Measurements from ENCODE around the gene TEKTIP1.
"Not testable (repeated sequence)": the region's sequence is repeated elsewhere in the genome, so short reads cannot be mapped to it uniquely, and the experiment has no call there.

TEKTIP1 gene

DNA sequence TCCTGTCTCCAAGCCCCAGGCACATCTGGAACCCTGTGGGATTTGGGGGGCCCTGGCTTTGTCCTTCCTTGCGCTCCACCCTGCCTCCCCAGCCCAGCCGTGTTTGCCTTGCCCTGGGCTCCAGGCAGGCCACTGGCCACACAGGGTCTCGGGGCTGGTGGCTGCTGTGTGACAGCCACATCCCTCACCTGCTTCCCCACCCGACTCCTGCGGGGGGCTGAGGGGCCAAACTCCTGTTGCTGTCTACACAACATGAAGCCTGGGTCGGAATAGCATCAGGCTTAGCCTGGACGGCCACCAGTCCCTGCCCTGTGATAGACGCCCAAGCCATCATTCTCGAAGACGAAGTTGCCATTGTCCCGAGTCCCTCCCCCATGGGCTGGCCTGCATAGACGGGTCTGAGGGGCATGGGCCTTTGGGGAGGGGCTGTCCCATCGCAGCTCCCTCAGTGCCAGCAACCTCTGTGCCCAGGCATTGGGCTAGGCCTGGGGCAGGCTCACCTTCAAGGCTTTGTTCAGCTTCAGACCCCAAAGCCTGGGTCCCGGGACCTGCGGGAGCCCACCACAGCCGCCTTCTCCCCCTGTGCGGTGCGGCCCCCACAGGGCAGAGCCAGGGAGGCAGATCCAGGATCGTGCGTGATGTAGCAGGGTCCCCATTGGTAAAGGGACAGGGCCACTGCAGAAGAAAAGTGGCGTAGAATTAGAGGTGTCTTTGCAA is 15.5 kb upstream of the TEKTIP1 start:
- DNase-seq (ENCODE audit: low spot score), result no peak

DNA sequence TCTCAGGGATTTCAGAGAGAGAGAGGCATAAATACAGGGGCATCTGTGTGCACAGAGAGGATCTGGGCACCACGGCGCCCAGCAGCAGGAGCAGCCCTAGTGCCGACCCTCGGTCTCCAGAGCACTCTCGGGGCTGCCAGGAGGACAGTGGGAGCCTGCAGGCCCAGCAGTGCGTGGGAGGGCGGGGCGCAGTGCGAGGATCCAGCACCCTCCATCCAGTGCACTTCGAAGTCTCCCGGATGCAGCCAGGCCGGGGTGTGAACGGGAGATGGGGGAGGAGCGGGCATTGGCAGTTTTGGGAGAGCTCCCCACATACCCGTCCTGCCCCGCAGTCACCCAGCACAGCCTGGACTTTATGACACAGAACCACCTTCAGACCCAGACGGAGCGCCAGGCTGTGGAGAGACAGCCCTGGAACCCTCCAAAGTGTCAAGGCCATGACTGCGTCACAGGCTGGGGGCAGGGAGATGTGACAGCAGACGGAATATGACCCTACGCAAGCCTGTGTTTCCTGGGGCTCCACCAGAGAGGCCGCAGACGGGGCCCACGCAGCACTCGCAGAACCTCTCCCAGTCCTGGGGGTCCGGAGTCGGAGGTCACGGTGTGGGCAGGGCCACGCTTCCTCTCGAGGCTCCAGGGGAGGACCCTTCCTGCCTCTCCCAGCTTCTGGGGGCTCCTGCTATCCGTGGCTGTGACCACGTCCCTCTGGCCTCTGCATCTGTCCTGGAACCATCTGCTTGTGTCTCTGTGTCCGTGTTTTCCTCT is 14.7 kb upstream of the TEKTIP1 start:
- no peak for DNase-seq (ENCODE audit: low spot score)

DNA sequence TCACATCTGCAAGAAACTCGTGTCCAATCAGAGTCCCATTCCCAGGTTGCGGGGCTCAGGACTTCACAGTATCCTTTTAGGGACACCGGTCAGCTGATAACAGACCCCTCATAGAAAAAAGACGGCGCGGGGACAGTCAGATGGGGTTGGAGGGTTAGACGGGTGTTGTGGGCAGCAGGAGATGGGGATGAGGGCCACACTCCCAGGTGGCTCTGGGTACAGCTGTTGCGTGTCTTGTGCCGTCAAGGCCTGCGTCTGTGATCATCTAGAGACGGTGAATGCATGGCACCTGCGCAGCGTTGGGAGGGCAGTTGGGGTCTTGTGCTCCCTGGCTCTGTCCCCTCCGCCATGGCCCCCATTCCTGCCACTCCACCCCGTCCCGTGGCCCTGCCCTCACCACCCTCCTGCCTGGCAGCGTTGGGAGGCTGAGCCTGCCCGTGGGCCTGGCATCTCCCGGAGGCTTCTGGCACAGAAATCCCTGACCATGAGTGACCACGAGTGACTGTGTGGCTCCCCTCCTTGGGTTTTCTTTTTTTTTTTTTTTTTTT is 14.0 kb upstream of the TEKTIP1 start:
- DNase-seq (ENCODE audit: low spot score), result no peak

DNA sequence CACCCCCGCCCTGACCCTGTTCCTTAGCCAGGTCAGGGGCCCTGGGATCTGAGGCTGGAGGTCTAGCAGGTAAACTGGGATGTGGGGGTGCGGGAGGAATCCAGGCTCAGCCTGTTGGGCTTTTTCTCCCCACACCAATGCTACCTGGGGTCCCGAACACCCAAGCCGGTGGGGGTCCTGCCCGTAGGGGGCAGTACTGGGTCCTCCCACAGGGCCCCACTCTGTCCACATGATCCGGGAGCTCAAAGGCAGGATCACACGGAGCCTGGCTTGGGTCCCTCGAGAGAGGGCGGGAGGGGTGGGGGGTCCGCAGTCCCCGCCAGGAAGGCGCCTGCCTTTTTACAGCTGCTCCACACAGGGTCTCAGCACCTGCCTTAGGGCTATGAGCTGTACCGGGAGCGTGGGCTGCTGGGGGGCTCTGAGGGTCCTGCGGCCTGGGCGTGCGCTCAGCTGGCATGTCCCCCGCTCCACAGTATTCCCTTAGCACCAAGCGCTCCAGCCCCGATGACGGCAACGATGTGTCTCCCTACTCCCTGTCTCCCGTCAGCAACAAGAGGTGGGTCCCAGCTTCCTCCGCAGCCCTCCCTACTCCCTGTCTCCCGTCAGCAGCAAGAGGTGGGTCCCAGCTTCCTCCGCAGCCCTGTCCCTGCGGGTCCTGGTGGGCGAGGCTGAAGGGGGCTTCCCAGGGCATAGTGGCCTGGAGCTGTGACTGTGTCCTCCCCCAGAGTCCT is 12.3 kb upstream of the TEKTIP1 start:
- DNase-seq (ENCODE audit: low spot score), result no peak

DNA sequence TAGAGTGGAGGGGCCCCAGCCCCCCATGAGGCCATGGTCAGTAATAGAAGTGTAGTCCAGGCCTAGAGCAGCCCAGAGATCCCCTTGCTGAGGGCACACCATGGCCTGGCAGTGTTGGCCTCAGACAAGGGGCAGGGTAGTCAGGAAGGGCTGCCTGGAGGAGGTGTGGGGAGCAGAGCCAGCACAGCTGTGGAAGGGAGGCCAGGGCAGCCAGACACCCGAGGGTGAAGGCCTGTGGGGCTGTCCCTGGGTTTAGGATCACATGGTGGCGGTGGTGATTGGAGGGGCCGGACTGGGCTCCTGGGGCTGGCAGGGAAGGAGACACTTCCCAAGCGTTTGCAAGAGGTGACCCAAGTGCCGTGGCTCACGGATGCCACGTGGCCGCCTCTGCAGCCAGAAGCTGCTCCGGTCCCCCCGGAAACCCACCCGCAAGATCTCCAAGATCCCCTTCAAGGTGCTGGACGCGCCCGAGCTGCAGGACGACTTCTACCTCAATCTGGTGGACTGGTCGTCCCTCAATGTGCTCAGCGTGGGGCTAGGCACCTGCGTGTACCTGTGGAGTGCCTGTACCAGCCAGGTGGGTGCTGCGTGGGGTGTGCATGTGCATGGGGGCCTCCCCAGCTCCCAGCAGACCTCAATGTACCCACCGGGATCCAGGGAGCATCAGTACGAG is 11.6 kb upstream of the TEKTIP1 start:
- no peak for DNase-seq (ENCODE audit: low spot score)

DNA sequence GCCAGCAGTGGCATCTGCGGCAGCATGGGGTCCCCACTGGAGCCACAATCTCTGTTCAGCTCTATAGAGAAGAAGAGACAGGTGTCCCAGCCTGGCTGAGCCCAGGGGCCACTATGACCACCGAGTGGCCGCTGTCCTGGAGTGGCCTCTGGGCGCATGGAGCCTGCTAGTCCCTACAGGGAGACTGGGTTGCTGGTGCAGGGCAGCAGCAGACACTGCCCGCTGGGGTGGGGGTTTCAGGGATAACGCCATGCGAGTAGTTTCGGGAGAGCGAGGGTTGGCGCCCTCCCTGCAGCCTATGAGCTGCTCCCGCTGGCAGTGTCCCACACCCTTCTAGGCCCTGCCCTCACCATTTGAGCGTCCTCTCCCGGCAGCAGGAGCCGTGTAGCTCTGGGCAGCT is 10.9 kb upstream of the TEKTIP1 start:
- DNase-seq (ENCODE audit: low spot score), result no peak

DNA sequence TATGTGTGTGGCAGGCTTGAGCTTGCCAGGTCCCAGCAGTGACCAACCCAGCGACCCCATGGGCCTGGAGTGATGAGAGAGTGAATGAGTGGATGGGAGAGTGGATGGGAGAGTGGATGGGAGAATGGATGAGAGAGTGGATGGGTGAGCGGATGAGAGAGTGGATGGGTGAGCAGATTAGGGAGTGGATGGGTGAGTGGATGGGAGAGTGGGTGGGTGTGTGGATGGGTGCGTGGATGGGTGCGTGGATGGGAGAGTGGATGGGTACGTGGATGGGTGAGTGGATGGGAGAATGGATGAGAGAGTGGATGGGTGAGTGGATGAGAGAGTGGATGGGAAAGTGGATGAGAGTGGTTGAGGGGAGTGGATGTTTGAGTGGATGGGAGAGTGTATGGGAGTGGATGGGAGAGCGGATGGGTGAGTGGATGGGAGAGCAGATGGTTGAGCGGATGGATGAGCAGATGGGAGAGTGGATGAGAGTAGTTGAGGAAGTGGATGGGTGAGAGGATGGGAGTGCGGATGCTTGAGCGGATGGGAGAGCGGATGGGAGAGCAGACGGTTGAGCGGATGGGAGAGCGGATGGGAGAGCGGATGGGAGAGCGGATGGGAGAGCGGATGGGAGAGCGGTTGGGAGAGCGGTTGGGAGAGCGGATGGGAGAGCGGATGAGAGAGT is 10.3 kb upstream of the TEKTIP1 start:
- no peak for DNase-seq (ENCODE audit: low spot score)

DNA sequence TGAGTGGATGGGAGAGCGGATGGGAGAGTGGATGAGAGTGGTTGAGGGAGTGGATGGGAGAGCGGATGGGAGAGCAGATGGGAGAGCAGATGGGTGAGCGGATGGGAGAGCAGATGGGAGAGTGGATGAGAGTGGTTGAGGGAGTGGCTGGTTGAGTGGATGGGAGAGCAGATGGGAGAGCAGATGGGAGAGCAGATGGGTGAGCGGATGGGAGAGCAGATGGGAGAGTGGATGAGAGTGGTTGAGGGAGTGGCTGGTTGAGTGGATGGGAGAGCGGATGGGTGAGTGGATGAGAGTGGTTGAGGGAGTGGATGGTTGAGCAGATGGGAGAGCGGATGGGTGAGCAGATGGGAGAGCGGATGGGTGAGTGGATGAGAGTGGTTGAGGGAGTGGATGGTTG is 9.7 kb upstream of the TEKTIP1 start:
- DNase-seq (ENCODE audit: low spot score), result not testable (repeated sequence)

DNA sequence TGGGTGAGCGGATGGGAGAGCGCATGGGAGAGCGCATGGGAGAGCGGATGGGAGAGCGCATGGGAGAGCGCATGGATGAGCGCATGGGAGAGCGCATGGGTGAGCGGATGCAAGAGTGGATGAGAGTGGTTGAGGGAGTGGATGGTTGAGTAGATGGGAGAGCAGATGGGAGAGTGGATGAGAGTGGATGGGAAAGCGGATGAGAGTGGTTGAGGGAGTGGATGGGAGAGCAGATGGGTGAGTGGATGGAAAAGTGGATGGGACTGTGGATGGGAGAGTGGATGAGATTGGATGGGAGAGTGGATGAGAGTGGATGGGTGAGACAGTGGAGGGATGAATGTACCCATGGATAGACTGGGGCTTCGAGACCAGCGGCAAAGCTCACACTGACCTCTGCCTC is 8.6 kb upstream of the TEKTIP1 start:
- no peak for DNase-seq (ENCODE audit: low spot score)

DNA sequence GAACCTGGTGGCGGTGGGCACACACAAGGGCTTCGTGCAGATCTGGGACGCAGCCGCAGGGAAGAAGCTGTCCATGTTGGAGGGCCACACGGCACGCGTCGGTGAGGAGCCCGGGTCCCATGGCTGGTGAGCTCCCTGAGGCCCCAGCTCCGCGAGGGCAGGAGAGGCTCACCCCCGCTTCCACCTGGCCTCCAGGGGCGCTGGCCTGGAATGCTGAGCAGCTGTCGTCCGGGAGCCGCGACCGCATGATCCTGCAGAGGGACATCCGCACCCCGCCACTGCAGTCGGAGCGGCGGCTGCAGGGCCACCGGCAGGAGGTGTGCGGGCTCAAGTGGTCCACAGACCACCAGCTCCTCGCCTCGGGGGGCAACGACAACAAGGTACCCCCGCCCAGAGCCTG is 7.3 kb upstream of the TEKTIP1 start:
- no peak for DNase-seq (ENCODE audit: low spot score)

DNA sequence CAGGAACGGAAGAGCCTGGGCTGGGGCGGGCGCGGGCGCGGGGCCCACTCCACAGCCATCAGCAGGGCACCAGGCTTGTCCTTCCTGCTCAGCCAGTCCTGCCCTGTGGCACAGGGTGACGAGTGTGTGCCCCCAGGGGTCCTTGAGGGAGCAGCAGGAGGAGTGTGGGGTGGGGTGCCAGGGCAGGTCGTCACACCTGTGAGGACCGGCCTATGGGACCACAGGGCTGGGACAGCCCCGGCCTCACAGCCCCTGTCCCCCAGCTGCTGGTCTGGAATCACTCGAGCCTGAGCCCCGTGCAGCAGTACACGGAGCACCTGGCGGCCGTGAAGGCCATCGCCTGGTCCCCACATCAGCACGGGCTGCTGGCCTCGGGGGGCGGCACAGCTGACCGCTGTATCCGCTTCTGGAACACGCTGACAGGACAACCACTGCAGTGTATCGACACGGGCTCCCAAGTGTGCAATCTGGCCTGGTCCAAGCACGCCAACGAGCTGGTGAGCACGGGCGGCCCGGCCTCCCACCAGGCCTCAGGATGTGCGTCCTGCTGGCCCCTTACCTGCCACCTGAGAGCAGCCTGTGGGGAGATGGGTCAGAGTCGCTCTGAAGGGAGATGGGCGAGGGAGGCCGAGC is 6.7 kb upstream of the TEKTIP1 start:
- DNase-seq (ENCODE audit: low spot score), result no peak

DNA sequence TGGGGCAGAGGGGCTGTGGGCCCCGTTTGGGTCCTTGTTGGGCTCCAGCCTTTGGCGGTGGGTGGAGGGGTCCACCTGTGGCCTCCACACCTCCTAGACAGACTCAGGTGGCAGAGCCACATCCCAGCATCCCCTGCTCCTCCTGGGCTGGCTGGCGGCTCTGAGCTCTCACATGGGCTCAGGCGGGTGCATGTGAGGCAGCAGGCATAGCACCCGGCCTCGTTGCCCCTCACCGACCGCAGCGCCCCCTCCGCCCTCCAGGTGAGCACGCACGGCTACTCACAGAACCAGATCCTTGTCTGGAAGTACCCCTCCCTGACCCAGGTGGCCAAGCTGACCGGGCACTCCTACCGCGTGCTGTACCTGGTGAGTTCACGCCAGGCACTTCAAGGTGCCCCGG is 5.9 kb upstream of the TEKTIP1 start:
- DNase-seq (ENCODE audit: low spot score), result no peak

DNA sequence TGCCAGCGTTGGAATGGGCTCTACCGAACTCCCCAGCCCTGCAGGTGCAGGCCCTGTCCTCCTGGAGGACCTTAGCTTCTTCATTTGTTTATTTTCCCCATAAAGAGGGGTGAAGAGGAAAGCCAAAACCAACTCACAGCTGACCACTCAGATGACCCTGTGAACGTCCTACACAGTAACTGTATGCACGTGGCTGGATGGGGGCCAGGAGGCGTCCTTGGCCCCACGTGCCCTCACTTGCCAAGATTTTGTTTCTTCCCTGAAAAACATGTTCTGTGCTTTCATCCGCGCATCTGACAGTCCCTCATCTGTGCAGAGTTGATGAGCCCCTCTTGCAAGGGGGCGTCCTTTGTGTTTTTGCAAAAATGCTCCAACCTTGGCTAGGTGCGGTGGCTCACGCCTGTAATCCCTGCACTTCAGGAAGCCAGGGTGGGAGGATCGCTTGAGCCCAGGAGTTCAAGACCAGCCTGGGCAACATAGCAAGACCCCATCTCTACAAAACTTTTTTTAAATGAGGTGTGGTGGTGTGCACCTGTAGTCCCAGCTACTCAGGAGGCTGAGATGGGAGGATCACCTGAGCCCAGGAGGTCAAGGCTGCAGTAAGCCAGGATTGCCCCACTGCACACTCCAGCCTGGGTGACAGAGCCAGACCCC is 5.3 kb upstream of the TEKTIP1 start:
- no peak for DNase-seq (ENCODE audit: low spot score)

DNA sequence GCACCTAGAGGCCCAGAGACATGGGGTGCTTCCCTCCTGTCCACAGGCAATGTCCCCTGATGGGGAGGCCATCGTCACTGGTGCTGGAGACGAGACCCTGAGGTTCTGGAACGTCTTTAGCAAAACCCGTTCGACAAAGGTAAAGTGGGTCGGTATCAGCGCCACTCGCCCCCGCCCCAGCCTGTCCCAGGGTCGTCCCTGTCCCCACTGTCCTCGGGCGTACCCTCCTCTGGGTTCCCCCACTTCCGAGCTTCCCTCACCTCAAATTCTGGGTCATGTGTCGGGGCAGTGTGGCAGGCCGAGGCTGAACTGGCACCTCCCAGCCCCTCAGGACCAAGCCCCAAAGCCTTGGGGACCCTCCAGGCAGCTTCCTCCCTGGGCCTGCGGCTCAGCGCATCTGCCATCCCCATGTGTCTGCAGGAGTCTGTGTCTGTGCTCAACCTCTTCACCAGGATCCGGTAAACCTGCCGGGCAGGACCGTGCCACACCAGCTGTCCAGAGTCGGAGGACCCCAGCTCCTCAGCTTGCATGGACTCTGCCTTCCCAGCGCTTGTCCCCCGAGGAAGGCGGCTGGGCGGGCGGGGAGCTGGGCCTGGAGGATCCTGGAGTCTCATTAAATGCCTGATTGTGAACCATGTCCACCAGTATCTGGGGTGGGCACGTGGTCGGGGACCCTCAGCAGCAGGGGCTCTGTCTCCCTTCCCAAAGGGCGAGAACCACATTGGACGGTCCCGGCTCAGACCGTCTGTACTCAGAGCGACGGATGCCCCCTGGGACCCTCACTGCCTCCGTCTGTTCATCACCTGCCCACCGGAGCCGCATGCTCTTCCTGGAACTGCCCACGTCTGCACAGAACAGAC is 4.4 kb upstream of the TEKTIP1 start:
- DNase-seq (ENCODE audit: low spot score), result no peak

DNA sequence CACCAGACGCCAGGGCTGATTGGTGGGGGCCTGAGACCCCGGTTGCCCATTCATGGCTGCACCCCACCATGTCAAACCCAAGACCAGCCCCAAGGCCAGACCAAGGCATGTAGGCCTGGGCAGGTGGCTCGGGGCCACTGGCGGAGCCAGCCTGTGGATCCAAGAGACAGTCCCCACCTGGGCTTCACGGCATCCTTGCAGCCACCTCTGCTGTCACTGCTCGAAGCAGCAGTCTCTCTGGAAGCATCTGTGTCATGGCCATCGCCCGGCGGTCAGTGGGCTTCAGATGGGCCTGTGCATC is 3.8 kb upstream of the TEKTIP1 start:
- no peak for DNase-seq (ENCODE audit: low spot score)

DNA sequence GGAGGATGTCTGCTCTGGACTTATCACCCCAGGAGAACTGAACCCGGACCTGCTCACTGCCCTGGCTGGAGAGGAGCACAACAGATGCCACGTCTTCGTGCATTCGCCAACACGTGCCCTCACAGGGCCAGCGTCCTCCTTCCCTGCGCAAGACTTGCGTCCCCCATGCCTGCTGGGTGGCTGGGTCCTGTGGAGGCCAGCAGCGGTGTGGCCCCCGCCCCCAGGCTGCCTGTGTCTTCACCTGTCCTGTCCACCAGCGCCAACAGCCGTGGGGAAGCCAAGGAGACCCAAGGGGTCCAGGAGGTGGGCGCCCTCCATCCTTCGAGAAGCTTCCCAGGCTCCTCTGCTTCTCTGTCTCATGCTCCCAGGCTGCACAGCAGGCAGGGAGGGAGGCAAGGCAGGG is 3.4 kb upstream of the TEKTIP1 start:
- DNase-seq (ENCODE audit: low spot score), result no peak

DNA sequence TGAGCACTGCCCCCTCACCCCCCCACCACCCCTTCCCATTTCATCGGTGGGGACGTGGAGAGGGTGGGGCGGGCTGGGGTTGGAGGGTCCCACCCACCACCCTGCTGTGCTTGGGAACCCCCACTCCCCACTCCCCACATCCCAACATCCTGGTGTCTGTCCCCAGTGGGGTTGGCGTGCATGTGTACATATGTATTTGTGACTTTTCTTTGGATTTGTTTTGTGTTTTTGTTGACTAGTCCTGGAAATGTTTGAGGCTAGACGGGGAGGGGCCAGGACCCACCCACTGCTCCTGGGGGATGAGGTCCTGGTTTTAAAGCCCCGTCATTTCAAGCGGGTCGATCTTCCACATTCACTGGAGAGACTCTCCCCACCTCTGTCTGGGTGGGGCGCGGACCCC is 3.0 kb upstream of the TEKTIP1 start:
- DNase-seq (ENCODE audit: low spot score), result no peak

DNA sequence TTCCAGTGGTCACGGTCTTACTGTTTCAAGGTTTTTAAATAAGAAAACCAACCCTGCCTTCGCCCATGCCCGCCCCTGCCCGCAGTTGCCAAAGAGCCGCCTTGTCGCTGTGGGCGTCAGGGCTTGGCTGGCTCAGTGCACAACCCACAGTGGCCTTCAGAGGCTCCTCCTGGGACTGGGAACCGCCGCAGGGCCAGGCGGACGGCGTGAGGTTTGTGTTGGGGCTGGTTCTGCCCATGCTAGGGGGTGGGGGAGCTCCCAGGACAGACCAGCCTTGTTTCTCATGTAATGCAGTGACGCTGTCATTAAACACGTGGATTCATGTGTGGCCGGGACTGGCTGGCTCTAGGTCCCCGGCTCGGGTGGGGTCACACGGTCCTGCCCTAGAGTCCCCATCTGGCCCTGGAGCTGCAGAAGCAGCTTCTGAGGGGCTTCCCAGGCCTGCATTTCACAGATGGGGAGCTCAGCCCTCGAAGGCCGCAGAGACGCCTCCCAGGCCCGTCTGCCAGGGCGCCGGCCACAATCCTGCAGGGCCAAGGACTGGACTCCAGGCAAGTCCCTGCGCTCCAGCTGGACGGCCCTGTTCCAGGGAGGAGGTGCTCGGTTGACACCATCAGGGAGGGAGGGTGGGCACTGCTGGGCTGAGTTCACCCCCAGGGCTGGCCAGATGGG is 2.4 kb upstream of the TEKTIP1 start:
- no peak for DNase-seq (ENCODE audit: low spot score)

DNA sequence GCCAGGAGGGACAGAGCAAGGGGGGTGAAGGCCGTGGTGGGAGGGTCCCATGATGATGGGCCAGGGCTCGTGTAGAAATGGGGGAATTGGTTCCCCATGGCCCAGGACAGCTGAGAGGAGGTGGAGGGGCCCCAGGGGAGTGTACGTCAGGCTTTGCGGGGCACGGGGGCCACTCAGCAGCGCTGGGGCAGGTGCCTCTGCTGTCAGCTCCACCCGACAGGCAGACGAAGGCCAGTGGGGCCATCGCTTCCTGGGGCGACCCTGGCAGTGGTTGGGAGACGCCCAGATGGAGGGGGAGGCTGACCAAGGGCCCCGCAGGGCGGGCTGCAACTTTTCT is 1.9 kb upstream of the TEKTIP1 start:
- no peak for DNase-seq (ENCODE audit: low spot score)

Measured in kidney tubule cell (primary cell).